ENCODE measurements around the gene SIRPD.

The SIRPD gene

DNA sequence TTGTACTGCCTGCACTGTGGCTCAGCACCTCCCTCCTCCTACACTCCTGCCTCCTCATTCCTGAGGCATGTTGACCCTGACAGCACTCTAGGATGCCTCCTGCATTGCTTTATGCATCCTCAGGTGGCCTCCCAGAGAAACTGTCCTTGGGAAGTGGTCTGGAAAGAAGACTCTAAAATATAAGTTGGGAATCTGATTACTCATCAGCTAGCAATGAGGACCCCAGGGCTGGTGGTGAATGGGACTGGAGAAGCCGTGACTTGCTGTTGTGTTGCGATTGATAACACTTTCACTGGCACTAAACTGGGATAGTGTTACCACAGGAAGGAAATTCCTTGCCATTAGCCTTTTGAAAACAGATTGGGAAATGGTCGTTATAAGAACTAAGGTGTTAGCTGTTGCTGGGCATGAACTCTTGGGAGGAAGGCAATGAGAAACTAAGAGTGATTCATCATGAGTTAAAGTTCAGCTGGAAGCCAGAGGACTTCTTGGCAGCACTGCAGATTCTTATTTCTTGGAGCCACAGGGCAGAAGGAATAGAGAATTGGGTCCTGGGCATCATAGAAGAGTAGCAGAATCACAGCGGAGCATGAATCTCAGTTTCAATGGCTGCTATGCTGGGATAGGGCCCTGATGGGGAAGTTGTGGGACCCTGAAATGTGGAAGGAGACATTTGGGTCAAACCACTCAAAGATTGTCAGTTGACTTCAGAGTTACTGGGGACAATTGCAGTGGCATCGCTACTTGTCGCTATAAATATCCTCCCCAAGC, 10.1 kb upstream of the SIRPD start:
- H3K4me3 ChIP-seq (ENCODE audit: low read depth, low read length) = no peak overlapping the region
- peak; percentile 55 for DNase-seq (ENCODE audit: low read depth)
- TF ChIP-seq POLR2A (IDR thresholded peaks at IDR 0.05; ENCODE audit: extremely low read depth, insufficient read length) = no peak

DNA sequence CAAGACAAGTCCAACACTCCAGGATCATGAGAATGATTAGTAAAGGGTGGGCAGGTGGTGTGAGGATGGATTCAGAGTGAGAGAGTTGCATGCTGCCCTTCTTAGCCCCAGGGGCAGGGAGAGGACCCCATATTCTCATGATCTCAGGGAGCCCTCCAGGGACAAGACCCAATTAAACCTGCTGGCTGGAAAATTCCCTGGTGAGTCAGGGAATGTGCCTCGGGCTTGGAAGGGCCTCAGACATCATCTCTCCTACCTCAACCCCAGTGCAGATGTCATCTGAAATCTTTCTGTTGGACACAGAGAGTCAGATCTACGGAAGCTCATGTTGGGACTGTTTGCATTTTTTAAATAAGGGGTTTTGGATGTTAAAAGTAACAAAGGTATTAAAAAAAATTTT, 9.2 kb upstream of the SIRPD start:
- DNase-seq (ENCODE audit: low read depth) = peak; percentile 0
- no peak overlapping the region for H3K4me3 ChIP-seq (ENCODE audit: low read depth, low read length)
- no peak for TF ChIP-seq MYC (IDR thresholded peaks at IDR 0.05; ENCODE audit: low read depth, low read length)
- TF ChIP-seq, protein P1, sequence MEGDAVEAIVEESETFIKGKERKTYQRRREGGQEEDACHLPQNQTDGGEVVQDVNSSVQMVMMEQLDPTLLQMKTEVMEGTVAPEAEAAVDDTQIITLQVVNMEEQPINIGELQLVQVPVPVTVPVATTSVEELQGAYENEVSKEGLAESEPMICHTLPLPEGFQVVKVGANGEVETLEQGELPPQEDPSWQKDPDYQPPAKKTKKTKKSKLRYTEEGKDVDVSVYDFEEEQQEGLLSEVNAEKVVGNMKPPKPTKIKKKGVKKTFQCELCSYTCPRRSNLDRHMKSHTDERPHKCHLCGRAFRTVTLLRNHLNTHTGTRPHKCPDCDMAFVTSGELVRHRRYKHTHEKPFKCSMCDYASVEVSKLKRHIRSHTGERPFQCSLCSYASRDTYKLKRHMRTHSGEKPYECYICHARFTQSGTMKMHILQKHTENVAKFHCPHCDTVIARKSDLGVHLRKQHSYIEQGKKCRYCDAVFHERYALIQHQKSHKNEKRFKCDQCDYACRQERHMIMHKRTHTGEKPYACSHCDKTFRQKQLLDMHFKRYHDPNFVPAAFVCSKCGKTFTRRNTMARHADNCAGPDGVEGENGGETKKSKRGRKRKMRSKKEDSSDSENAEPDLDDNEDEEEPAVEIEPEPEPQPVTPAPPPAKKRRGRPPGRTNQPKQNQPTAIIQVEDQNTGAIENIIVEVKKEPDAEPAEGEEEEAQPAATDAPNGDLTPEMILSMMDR (IDR thresholded peaks at IDR 0.05; ENCODE audit: low read depth, low read length) = no peak
- TF ChIP-seq, protein P2, sequence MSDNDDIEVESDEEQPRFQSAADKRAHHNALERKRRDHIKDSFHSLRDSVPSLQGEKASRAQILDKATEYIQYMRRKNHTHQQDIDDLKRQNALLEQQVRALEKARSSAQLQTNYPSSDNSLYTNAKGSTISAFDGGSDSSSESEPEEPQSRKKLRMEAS (IDR thresholded peaks at IDR 0.05; ENCODE audit: low read depth, low read length) = no peak
- TF ChIP-seq POLR2A (IDR thresholded peaks at IDR 0.05; ENCODE audit: extremely low read depth, insufficient read length) = no peak

GRCh38 chr20:1565461-1565860, 8.0 kb upstream of the SIRPD start:
- H3K4me3 ChIP-seq (ENCODE audit: low read depth, low read length) = no peak overlapping the region
- peak; percentile 0 for DNase-seq (ENCODE audit: low read depth)
- TF ChIP-seq POLR2A (IDR thresholded peaks at IDR 0.05; ENCODE audit: extremely low read depth, insufficient read length) (no peak), MYC (IDR thresholded peaks at IDR 0.05; ENCODE audit: low read depth, low read length) (no peak)
- TF ChIP-seq, protein P2 (IDR thresholded peaks at IDR 0.05; ENCODE audit: low read depth, low read length) = no peak
- TF ChIP-seq, protein P1 (IDR thresholded peaks at IDR 0.05; ENCODE audit: low read depth, low read length) = no peak

- peak; percentile 32 for DNase-seq (ENCODE audit: low read depth)
- H3K4me3 ChIP-seq (ENCODE audit: low read depth, low read length) = no peak overlapping the region
- TF ChIP-seq POLR2A (IDR thresholded peaks at IDR 0.05; ENCODE audit: extremely low read depth, insufficient read length) = no peak
- TF ChIP-seq MYC (IDR thresholded peaks at IDR 0.05; ENCODE audit: low read depth, low read length) = no peak
- TF ChIP-seq, protein P1 (IDR thresholded peaks at IDR 0.05; ENCODE audit: low read depth, low read length) = no peak
Measured at GRCh38 chr20:1563598-1563997, 6.1 kb upstream of the SIRPD start.

GRCh38 chr20:1562622-1563021, 5.1 kb upstream of the SIRPD start:
- TF ChIP-seq, protein P1 (IDR thresholded peaks at IDR 0.05; ENCODE audit: low read depth, low read length) = no peak
- no peak for TF ChIP-seq POLR2A (IDR thresholded peaks at IDR 0.05; ENCODE audit: extremely low read depth, insufficient read length)
- no peak for TF ChIP-seq MYC (IDR thresholded peaks at IDR 0.05; ENCODE audit: low read depth, low read length)
- TF ChIP-seq, protein P2 (IDR thresholded peaks at IDR 0.05; ENCODE audit: low read depth, low read length) = no peak
- no peak overlapping the region for H3K4me3 ChIP-seq (ENCODE audit: low read depth, low read length)
- peak; percentile 47 for DNase-seq (ENCODE audit: low read depth)

DNA sequence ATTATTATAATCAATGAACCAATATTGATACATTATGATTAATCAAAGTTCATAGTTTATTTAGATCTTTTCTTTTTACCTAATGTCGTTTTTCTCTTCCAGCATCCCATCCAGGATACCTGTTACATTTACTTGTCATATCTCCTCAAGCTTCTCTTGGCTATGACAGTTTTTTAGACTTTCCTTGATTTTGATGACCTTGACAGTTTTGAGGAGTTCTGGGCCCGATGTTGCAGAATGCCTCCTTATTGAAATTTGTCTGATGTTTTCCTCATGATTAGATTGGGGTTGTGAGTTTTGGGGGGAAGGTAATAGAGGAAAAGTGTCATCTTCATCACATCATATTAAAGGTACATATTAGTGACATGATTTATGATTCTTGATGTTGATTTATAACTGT, 3.8 kb upstream of the SIRPD start:
- H3K4me3 ChIP-seq (ENCODE audit: low read depth, low read length) = no peak overlapping the region
- DNase-seq (ENCODE audit: low read depth) = peak; percentile 0
- TF ChIP-seq MYC (IDR thresholded peaks at IDR 0.05; ENCODE audit: low read depth, low read length) (no peak), POLR2A (IDR thresholded peaks at IDR 0.05; ENCODE audit: extremely low read depth, insufficient read length) (no peak)
- TF ChIP-seq, protein P1 (IDR thresholded peaks at IDR 0.05; ENCODE audit: low read depth, low read length) = no peak
- TF ChIP-seq, protein P2 (IDR thresholded peaks at IDR 0.05; ENCODE audit: low read depth, low read length) = no peak

All from NB4 (cell line).